ENCODE results near the gene UBASH3B.

UBASH3B gene

DNA sequence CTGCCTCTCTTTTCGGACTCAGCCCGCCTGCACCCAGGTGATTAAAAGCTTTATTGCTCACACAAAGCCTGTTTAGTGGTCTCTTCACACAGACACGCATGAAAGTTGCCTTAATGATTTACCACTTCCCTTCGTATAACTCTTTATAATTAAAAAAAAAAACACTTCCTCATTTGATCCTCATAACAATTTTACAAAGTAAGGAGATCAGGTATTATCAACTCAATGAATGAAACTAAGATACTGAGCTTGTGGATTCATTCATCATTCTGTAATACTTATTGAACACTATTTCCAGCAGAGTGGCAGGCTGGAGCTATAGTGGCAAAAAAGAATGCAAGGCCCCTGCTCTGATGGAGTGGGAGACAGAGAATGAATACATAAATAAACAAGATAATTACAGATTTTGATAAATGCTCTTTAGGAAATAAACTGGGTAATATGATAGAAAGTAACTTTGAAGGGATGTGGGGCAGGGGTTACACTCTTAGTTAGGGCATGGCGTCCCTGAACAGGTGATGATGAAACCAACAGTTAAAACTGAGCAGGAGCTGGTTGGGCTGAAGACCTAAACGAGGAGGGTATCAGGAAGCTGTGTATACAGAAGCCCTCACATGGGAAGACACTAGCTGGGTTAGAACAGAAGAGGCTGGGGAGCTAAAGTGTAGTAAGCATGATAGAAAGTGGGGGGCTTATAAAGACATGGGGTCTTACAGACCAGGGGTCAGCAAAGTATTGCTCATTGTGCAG lies 177.4 kb downstream of the UBASH3B start:
- TF ChIP-seq FOXM1 (IDR thresholded peaks at IDR 0.05; ENCODE audit: borderline replicate concordance): no peak
- peak; percentile 12 for DNase-seq (ENCODE audit: extremely low spot score)
- POLR2A ChIA-PET: no interaction called here
- CTCF ChIA-PET: interaction anchor here (0.7 to 0.8 kb wide), 2 partner anchors 21 to 802 kb away, joined by 3 read pairs; no protein-coding TSS in a partner anchor

DNA sequence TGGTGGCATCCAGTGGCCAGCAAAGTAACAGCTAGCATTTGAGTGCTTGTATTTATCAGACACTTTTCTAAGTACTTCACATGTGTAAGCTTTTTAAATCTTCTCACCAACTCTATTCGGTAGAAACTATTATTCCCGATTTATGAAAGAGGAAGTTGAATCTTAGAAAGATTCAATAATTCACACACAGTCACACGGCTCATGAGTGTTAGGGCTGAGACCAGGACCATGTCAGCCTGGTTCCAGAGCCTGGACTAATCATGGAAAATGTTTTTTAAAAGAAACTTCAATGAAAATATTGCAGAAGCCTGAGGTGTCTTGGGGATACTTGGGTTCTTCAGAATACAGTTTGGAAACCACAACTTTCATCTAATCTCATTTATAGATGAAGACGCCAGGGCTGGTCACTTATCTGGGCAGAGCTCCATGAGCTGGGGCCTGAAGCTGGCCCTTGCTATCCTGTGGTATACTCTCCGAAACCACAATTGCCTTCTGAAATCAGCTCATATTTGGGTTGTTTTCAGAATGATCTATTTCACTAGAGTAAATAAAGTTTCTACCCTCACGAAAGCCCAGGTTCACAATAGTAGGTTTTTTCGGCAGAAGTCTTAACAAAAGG lies 178.4 kb downstream of the UBASH3B start:
- TF ChIP-seq ELF4 (IDR thresholded peaks at IDR 0.05) (no peak), NFRKB (IDR thresholded peaks at IDR 0.05) (no peak), CTBP1 (IDR thresholded peaks at IDR 0.05; ENCODE audit: borderline replicate concordance) (no peak), FOXA1 (IDR thresholded peaks at IDR 0.05) (no peak), ARNT (IDR thresholded peaks at IDR 0.05) (no peak), BHLHE40 (IDR thresholded peaks at IDR 0.05; ENCODE audit: borderline replicate concordance) (no peak)
- TF ChIP-seq, protein P1, sequence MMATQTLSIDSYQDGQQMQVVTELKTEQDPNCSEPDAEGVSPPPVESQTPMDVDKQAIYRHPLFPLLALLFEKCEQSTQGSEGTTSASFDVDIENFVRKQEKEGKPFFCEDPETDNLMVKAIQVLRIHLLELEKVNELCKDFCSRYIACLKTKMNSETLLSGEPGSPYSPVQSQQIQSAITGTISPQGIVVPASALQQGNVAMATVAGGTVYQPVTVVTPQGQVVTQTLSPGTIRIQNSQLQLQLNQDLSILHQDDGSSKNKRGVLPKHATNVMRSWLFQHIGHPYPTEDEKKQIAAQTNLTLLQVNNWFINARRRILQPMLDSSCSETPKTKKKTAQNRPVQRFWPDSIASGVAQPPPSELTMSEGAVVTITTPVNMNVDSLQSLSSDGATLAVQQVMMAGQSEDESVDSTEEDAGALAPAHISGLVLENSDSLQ (IDR thresholded peaks at IDR 0.05): no peak
- ChIA-PET CTCF (no interaction called here), POLR2A (no interaction called here)
- no peak for DNase-seq (ENCODE audit: extremely low spot score)

DNA sequence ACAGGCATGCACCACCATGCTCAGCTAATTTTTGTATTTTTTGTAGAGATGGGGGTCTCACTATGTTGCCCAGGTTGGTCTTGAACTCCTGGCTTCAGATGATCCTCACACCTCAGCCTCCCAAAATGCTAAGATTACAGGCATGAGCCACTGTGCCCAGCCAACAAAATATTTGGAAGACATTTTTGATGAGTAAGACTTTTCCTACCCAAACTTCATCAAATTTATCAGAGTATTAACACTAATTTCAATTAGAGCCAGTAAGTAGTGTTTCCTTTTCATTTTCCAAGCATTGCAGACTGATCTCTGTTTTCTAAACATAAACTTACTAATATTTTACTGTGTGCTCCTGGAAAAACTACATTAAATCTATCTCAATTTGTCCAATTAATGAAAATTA lies 181.4 kb downstream of the UBASH3B start:
- POLR2A ChIA-PET: no interaction called here
- CTCF ChIA-PET: no interaction called here
- DNase-seq (ENCODE audit: extremely low spot score): no peak
- no peak for TF ChIP-seq FOXK2 (IDR thresholded peaks at IDR 0.05)
- TF ChIP-seq ARNT (IDR thresholded peaks at IDR 0.05): no peak
- TF ChIP-seq TARDBP (IDR thresholded peaks at IDR 0.05): no peak
- no peak for TF ChIP-seq CTBP1 (IDR thresholded peaks at IDR 0.05; ENCODE audit: borderline replicate concordance)
- no peak for TF ChIP-seq LEF1 (IDR thresholded peaks at IDR 0.05; ENCODE audit: borderline replicate concordance)
- TF ChIP-seq ZNF384 (IDR thresholded peaks at IDR 0.05): no peak
- no peak for TF ChIP-seq FOXA1 (IDR thresholded peaks at IDR 0.05)
- no peak for TF ChIP-seq SP1 (IDR thresholded peaks at IDR 0.05)

DNA sequence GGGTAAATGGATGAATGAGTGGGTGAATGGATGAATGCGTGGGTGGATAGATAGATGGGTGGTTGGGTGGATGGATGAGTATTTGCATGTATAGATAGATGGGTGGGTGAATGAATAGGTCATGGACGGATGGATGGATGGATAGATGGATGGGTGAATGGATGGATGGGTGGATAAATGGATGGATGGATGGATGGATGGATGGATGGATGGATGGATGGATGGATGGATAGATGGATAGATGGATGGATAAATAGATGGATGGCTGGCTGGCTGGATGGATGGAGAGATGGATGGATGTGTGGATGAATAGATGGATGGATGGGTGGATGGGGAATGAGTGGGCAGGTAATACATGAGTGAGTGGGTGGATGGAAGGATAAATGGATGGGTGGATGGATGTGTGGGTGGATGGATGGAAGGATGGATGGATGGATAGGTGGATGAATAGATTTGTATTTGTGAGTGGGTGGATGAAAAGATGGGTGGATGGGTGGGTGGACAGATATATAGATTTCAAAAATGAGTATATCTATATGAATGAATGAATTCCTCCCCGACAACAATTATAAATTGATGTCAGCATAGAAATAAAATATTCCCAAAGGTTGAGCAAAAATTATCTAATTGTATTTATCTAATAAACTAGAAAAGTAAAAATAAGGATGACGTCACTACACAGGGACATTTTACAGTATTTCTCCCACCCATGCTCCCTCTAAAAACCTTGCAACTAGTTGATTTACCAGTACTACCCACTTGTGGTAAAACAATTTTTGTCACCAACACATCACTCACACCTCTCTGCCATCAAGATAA lies 182.2 kb downstream of the UBASH3B start:
- no peak for DNase-seq (ENCODE audit: extremely low spot score)
- ChIA-PET CTCF (interaction anchor here (0.6 kb wide), 1 partner anchor 153 kb away, joined by 8 read pairs; no protein-coding TSS in a partner anchor), POLR2A (no interaction called here)
- TF ChIP-seq ARNT (IDR thresholded peaks at IDR 0.05) (no peak), FOXA1 (IDR thresholded peaks at IDR 0.05) (no peak), LEF1 (IDR thresholded peaks at IDR 0.05; ENCODE audit: borderline replicate concordance) (no peak), ZNF384 (IDR thresholded peaks at IDR 0.05) (no peak), L3MBTL2 (conservative IDR thresholded peaks at IDR 0.05) (no peak)
- TF ChIP-seq, protein P1 (IDR thresholded peaks at IDR 0.05): no peak

DNA sequence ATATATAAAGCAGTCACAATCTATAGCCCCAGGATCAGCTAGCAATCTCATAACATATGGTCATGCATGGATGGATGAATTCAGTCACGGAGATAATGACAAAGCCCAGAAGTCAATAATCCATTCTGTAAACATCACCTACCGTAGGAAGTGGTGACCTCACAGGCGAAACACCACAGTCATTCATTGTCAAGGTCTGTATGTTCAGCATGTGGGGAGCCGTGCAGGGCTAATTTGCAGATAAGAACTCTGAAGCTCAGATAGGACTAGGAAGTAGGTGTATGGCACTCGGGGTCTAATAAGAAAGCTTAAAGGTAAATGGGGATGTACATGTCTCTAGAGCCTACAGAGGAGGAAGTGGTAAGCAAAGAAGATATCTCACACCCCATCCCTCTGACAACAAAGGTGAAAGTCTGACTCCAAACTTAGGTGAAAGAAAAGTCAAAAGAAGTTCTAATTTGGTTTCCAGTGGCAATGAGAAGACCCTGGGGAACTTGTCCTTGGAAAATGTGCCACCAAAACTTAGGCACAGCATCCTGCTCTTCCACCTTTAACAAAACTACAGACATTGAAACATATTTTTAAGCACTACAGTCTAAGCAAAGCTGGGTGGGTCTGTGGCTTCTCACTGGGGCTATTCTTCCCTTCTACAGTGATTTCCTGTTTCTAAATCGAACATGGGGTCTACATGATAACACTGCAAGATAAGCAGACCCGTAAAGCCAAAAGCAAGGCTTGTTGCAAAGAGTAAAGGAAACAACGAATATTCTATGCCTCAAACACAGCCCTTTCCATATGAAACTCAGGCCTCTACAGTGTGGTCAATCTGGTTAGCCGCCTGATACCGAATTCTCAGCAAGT lies 188.0 kb downstream of the UBASH3B start:
- ChIA-PET CTCF (interaction anchor here (0.6 to 1.2 kb wide), 2 partner anchors 10 to 264 kb away, joined by 4 read pairs; no protein-coding TSS in a partner anchor), POLR2A (no interaction called here)
- no peak for TF ChIP-seq LEF1 (IDR thresholded peaks at IDR 0.05; ENCODE audit: borderline replicate concordance)
- no peak for TF ChIP-seq FOXK2 (IDR thresholded peaks at IDR 0.05)
- no peak for TF ChIP-seq CTBP1 (IDR thresholded peaks at IDR 0.05; ENCODE audit: borderline replicate concordance)
- TF ChIP-seq SUZ12 (IDR thresholded peaks at IDR 0.05): no peak
- no peak for TF ChIP-seq FOXA1 (IDR thresholded peaks at IDR 0.05)
- TF ChIP-seq HDGF (IDR thresholded peaks at IDR 0.05; ENCODE audit: borderline replicate concordance): no peak
- TF ChIP-seq FOXM1 (IDR thresholded peaks at IDR 0.05; ENCODE audit: borderline replicate concordance): no peak
- TF ChIP-seq NFRKB (IDR thresholded peaks at IDR 0.05): no peak
- no peak for TF ChIP-seq SP1 (IDR thresholded peaks at IDR 0.05)
- TF ChIP-seq TARDBP (IDR thresholded peaks at IDR 0.05): no peak
- TF ChIP-seq, protein P1 (IDR thresholded peaks at IDR 0.05): no peak
- no peak for TF ChIP-seq ELF4 (IDR thresholded peaks at IDR 0.05)
- TF ChIP-seq ZNF384 (IDR thresholded peaks at IDR 0.05): no peak
- no peak for TF ChIP-seq ARNT (IDR thresholded peaks at IDR 0.05)
- no peak for TF ChIP-seq L3MBTL2 (conservative IDR thresholded peaks at IDR 0.05)
- no peak for DNase-seq (ENCODE audit: extremely low spot score)

All from HEK293T (cell line).